GM23338 (cell line): ENCODE measurements around the gene IL17C. TPM values are rescaled to one million over a fixed set of nuclear protein-coding genes. Genes with fewer than 3 reads are reported as not detected.
A peak's percentile ranks its signal among the peaks of the same experiment; 100 is the strongest.

Source experiments
- ATAC-seq: fragments of 200-7000 bp; cut with Tn5 transposase; 3 replicates; pipeline ENCODE4 v1.9.1; 2020
- DNase-seq: peaks from one replicate; pipeline ENCODE4 v3.0.0-alpha.2; 2015; ENCODE audit warnings: low spot score
- H2AFZ ChIP-seq: fragments of 200-600 bp; sonication (generic); 2 replicates; pipeline ENCODE4 v1.8.0; 2016; ENCODE audit warnings: antibody characterized with exemption, mild to moderate bottlenecking, moderate library complexity
- H3F3A ChIP-seq: fragments of 200-600 bp; sonication (generic); replicated peaks from 2 replicates; pipeline ENCODE4 v1.8.0; 2017; ENCODE audit warnings: antibody characterized with exemption, mixed run types, low read depth
- H3K27ac ChIP-seq: fragments of 200-600 bp; sonication (generic); 2 replicates; pipeline ENCODE4 v1.6.1; 2016; ENCODE audit warnings: low read depth
- H3K27me3 ChIP-seq: fragments of 200-600 bp; sonication (generic); 2 replicates; pipeline ENCODE4 v1.8.0; 2016; ENCODE audit warnings: mild to moderate bottlenecking, mixed run types, moderate library complexity; ENCODE audit not compliant: insufficient read depth
- H3K36me3 ChIP-seq: fragments of 200-600 bp; sonication (generic); 2 replicates; pipeline ENCODE4 v1.8.0; 2016; ENCODE audit warnings: mild to moderate bottlenecking; ENCODE audit not compliant: insufficient read depth
- H3K4me1 ChIP-seq: fragments of 200-600 bp; sonication (generic); 2 replicates; pipeline ENCODE4 v1.8.0; 2016; ENCODE audit warnings: mild to moderate bottlenecking, moderate library complexity; ENCODE audit not compliant: insufficient read depth
- H3K4me2 ChIP-seq: fragments of 200-600 bp; sonication (generic); 2 replicates; pipeline ENCODE4 v1.7.1; 2017; ENCODE audit warnings: mixed run types
- H3K4me3 ChIP-seq: fragments of 200-600 bp; sonication (generic); 2 replicates; pipeline ENCODE4 v1.6.1; 2016; ENCODE audit warnings: mixed run types
- H3K79me2 ChIP-seq: fragments of 200-600 bp; sonication (generic); replicated peaks from 2 replicates; pipeline ENCODE4 v1.8.0; 2017; ENCODE audit warnings: mild to moderate bottlenecking; ENCODE audit not compliant: insufficient read depth
- H3K9me2 ChIP-seq: fragments of 200-600 bp; sonication (generic); 2 replicates; pipeline ENCODE4 v1.8.0; 2017; ENCODE audit not compliant: insufficient read depth
- H4K20me1 ChIP-seq: fragments of 200-600 bp; sonication (generic); replicated peaks from 2 replicates; pipeline ENCODE4 v1.8.0; 2017; ENCODE audit warnings: mild to moderate bottlenecking; ENCODE audit not compliant: insufficient read depth
- H3K27ac Mint-ChIP-seq: 2 replicates; pipeline ENCODE4 v1.8.0; 2020; ENCODE audit warnings: inconsistent platforms, mild to moderate bottlenecking, moderate library complexity, mixed read lengths
- H3K27me3 Mint-ChIP-seq: 3 replicates; pipeline ENCODE4 v1.8.0; 2022; ENCODE audit warnings: low read depth, mild to moderate bottlenecking, moderate library complexity, mixed read lengths, inconsistent platforms; ENCODE audit not compliant: insufficient read depth, poor library complexity
- H3K36me3 Mint-ChIP-seq: 3 replicates; pipeline ENCODE4 v1.8.0; 2021; ENCODE audit warnings: low read depth, mild to moderate bottlenecking, inconsistent platforms, moderate library complexity, mixed read lengths
- H3K4me1 Mint-ChIP-seq: 3 replicates; pipeline ENCODE4 v1.8.0; 2020; ENCODE audit warnings: mild to moderate bottlenecking, inconsistent platforms, mixed read lengths
- H3K4me3 Mint-ChIP-seq: 3 replicates; pipeline ENCODE4 v1.8.0; 2021; ENCODE audit warnings: moderate library complexity, mild to moderate bottlenecking, inconsistent platforms, mixed read lengths
- H3K9me3 Mint-ChIP-seq: 3 replicates; pipeline ENCODE4 v1.8.0; 2020; ENCODE audit warnings: moderate library complexity, mild to moderate bottlenecking, inconsistent platforms, mixed read lengths
- CTCF ChIP-seq, 2 experiments: fragments of 200-600 bp in 1 of 2; sonication (generic) in 1 of 2; conservative IDR thresholded peaks; 2 replicates each; pipeline versions ENCODE4 v1.5.1 to v1.6.1; 2016 to 2017; ENCODE audit warnings: antibody characterized with exemption in 2 of 2, low read depth in 2 of 2, mild to moderate bottlenecking in 2 of 2, moderate library complexity in 1 of 2
- ETS1 ChIP-seq: IDR thresholded peaks from 2 replicates; pipeline ENCODE4 v1.6.1; 2016; ENCODE audit warnings: antibody characterized with exemption
- EZH2 ChIP-seq: fragments of 200-600 bp; sonication (generic); IDR thresholded peaks from one replicate; pipeline ENCODE4 v1.8.0; 2017; ENCODE audit warnings: antibody characterized with exemption, mild to moderate bottlenecking, low read depth; ENCODE audit not compliant: unreplicated experiment
- EZH2phosphoT487 ChIP-seq: fragments of 200-600 bp; sonication (generic); IDR thresholded peaks from one replicate; pipeline ENCODE4 v1.8.1; 2018; ENCODE audit warnings: antibody characterized with exemption; ENCODE audit not compliant: unreplicated experiment
- NANOG ChIP-seq: IDR thresholded peaks from 2 replicates; pipeline ENCODE4 v1.6.1; 2016; ENCODE audit warnings: antibody characterized with exemption, borderline replicate concordance
- REST ChIP-seq: IDR thresholded peaks from one replicate; pipeline ENCODE4 v1.6.1; 2018; ENCODE audit warnings: antibody characterized with exemption; ENCODE audit not compliant: unreplicated experiment
- STAT1 ChIP-seq: IDR thresholded peaks from one replicate; pipeline ENCODE4 v1.6.1; 2016; ENCODE audit warnings: antibody characterized with exemption; ENCODE audit not compliant: unreplicated experiment
- ZNF114 ChIP-seq: fragments of 250-450 bp; sonication (Bioruptor Pico); IDR thresholded peaks from 2 replicates; pipeline ENCODE4 v1.5.0; 2020; ENCODE audit warnings: mild to moderate bottlenecking, moderate library complexity
- ZNF462 ChIP-seq: fragments of 250-450 bp; sonication (Bioruptor Pico); IDR thresholded peaks from 2 replicates; pipeline ENCODE4 v1.5.0; 2020; ENCODE audit warnings: mild to moderate bottlenecking, moderate library complexity
- polyA plus RNA-seq: library from polyadenylated mRNA; unstranded; fragments of >200 nt; fragmentation: Nextera tagmentation; extraction: Ambion mirVana; gene quantifications from 2 replicates; pipeline ENCODE4 v1.2.1, GENCODE V29; 2016
- total RNA-seq: library from RNA; depleted of rRNA; stranded (reverse); fragments of >200 nt; shearing (Covaris generic); gene quantifications from 2 replicates; pipeline ENCODE4 v1.2.3, GENCODE V29; 2014

The IL17C gene
- total and polyA plus RNA-seq, 2 experiments from 2014 or later: 2.7 to 3.9 TPM

- Histone ChIP-seq H3K79me2 (no peaks in the 10 kb centered on the region), H3K4me3 (no peak overlapping the region), H3K36me3 (peaks cover 13% of the 10 kb centered on the region; the same call in 1 of the 2 replicates), H3K9me2 (no peaks in the 10 kb centered on the region), H3K4me2 (no peak overlapping the region), H2AFZ (no peak overlapping the region), H4K20me1 (no peaks in the 10 kb centered on the region), H3F3A (peaks cover 14% of the 10 kb centered on the region; the same call in 1 of the 2 replicates), H3K27me3 (no peaks in the 10 kb centered on the region; the same call in 1 of the 2 replicates), H3K27ac (no peak overlapping the region), H3K4me1 (peaks cover 10% of the 10 kb centered on the region; the same call in 1 of the 2 replicates)
- Mint-ChIP-seq H3K27me3 (peaks cover 15% of the 10 kb centered on the region), H3K4me1 (peaks cover 30% of the 10 kb centered on the region), H3K36me3 (peaks cover 40% of the 10 kb centered on the region), H3K27ac (0 out of 2 replicates have a peak overlapping the region, but pooled peaks have one; percentile 56), H3K9me3 (no peaks in the 10 kb centered on the region), H3K4me3 (no peak overlapping the region; the same call in 2 of the 3 replicates)
- no peak for ATAC-seq
- no peak for DNase-seq
- TF ChIP-seq REST (no peak), ETS1 (no peak), ZNF114 (CRISPR knock-in tag) (no peak), NANOG (no peak), ZNF462 (CRISPR knock-in tag) (no peak), EZH2phosphoT487 (no peak), STAT1 (no peak), EZH2 (no peak), CTCF (conservative IDR thresholded peaks at IDR 0.05; ENCODE audit: low read depth in 2 of 2) (no peak)
Measured at GRCh38 chr16:88631920-88632586, 6.3 kb upstream of the IL17C start.
